ENCODE measurements around the gene CDADC1. TPM values are rescaled to one million over a fixed set of nuclear protein-coding genes. Genes with fewer than 3 reads are reported as not detected.

The CDADC1 gene
- total and polyA plus RNA-seq, 2 experiments from 2014 or later = 1.3 to 9.3 TPM

DNA sequence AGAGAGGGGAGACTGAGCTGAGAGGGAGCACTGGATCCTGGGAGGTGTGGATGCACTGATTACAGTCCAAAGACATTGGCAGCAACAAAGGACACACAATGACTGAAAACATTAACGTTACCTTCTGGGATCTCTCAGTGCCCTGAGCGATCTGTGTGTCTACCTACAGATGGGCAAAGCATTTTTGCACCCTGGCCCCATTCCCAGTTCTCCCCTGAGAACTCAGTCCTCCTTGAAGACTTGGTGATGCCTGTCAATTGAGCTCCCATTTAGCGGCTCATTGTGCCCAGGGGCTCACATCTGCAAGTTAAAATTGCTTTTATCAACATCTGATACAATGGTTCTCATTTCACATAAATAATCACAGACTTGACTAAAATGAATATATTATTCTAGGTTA, 62.5 kb downstream of the CDADC1 start:
- no peaks in the 10 kb centered on the region for H3K36me3 ChIP-seq (ENCODE audit: insufficient read depth)
- no peak overlapping the region for H3K27ac ChIP-seq (ENCODE audit: low read depth)
- no peak overlapping the region for H2AFZ ChIP-seq
- H3K4me1 Mint-ChIP-seq = peaks cover 11% of the 10 kb centered on the region
- DNase-seq (ENCODE audit: low spot score) (no peak), ATAC-seq (no peak)
- no peaks in the 10 kb centered on the region for H3K4me1 ChIP-seq (ENCODE audit: insufficient read depth)
- H4K20me1 ChIP-seq (replicated peaks; ENCODE audit: insufficient read depth) = no peaks in the 10 kb centered on the region
- H3K36me3 Mint-ChIP-seq (ENCODE audit: low read depth) = no peaks in the 10 kb centered on the region
- no peak overlapping the region for H3K4me2 ChIP-seq
- H3K4me3 Mint-ChIP-seq = no peak overlapping the region
- TF ChIP-seq, protein P1, sequence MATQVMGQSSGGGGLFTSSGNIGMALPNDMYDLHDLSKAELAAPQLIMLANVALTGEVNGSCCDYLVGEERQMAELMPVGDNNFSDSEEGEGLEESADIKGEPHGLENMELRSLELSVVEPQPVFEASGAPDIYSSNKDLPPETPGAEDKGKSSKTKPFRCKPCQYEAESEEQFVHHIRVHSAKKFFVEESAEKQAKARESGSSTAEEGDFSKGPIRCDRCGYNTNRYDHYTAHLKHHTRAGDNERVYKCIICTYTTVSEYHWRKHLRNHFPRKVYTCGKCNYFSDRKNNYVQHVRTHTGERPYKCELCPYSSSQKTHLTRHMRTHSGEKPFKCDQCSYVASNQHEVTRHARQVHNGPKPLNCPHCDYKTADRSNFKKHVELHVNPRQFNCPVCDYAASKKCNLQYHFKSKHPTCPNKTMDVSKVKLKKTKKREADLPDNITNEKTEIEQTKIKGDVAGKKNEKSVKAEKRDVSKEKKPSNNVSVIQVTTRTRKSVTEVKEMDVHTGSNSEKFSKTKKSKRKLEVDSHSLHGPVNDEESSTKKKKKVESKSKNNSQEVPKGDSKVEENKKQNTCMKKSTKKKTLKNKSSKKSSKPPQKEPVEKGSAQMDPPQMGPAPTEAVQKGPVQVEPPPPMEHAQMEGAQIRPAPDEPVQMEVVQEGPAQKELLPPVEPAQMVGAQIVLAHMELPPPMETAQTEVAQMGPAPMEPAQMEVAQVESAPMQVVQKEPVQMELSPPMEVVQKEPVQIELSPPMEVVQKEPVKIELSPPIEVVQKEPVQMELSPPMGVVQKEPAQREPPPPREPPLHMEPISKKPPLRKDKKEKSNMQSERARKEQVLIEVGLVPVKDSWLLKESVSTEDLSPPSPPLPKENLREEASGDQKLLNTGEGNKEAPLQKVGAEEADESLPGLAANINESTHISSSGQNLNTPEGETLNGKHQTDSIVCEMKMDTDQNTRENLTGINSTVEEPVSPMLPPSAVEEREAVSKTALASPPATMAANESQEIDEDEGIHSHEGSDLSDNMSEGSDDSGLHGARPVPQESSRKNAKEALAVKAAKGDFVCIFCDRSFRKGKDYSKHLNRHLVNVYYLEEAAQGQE (IDR thresholded peaks at IDR 0.05; ENCODE audit: unreplicated experiment) = no peak
- TF ChIP-seq, protein P2, sequence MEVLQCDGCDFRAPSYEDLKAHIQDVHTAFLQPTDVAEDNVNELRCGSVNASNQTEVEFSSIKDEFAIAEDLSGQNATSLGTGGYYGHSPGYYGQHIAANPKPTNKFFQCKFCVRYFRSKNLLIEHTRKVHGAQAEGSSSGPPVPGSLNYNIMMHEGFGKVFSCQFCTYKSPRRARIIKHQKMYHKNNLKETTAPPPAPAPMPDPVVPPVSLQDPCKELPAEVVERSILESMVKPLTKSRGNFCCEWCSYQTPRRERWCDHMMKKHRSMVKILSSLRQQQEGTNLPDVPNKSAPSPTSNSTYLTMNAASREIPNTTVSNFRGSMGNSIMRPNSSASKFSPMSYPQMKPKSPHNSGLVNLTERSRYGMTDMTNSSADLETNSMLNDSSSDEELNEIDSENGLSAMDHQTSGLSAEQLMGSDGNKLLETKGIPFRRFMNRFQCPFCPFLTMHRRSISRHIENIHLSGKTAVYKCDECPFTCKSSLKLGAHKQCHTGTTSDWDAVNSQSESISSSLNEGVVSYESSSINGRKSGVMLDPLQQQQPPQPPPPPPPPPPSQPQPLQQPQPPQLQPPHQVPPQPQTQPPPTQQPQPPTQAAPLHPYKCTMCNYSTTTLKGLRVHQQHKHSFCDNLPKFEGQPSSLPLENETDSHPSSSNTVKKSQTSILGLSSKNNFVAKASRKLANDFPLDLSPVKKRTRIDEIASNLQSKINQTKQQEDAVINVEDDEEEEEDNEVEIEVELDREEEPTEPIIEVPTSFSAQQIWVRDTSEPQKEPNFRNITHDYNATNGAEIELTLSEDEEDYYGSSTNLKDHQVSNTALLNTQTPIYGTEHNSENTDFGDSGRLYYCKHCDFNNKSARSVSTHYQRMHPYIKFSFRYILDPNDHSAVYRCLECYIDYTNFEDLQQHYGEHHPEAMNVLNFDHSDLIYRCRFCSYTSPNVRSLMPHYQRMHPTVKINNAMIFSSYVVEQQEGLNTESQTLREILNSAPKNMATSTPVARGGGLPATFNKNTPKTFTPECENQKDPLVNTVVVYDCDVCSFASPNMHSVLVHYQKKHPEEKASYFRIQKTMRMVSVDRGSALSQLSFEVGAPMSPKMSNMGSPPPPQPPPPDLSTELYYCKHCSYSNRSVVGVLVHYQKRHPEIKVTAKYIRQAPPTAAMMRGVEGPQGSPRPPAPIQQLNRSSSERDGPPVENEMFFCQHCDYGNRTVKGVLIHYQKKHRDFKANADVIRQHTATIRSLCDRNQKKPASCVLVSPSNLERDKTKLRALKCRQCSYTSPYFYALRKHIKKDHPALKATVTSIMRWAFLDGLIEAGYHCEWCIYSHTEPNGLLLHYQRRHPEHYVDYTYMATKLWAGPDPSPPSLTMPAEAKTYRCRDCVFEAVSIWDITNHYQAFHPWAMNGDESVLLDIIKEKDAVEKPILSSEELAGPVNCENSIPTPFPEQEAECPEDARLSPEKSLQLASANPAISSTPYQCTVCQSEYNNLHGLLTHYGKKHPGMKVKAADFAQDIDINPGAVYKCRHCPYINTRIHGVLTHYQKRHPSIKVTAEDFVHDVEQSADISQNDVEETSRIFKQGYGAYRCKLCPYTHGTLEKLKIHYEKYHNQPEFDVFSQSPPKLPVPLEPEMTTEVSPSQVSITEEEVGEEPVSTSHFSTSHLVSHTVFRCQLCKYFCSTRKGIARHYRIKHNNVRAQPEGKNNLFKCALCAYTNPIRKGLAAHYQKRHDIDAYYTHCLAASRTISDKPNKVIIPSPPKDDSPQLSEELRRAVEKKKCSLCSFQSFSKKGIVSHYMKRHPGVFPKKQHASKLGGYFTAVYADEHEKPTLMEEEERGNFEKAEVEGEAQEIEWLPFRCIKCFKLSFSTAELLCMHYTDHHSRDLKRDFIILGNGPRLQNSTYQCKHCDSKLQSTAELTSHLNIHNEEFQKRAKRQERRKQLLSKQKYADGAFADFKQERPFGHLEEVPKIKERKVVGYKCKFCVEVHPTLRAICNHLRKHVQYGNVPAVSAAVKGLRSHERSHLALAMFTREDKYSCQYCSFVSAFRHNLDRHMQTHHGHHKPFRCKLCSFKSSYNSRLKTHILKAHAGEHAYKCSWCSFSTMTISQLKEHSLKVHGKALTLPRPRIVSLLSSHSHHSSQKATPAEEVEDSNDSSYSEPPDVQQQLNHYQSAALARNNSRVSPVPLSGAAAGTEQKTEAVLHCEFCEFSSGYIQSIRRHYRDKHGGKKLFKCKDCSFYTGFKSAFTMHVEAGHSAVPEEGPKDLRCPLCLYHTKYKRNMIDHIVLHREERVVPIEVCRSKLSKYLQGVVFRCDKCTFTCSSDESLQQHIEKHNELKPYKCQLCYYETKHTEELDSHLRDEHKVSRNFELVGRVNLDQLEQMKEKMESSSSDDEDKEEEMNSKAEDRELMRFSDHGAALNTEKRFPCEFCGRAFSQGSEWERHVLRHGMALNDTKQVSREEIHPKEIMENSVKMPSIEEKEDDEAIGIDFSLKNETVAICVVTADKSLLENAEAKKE (CRISPR knock-in tag; IDR thresholded peaks at IDR 0.05) = no peak
- TF ChIP-seq NANOG (IDR thresholded peaks at IDR 0.05; ENCODE audit: borderline replicate concordance) (no peak), EZH2phosphoT487 (IDR thresholded peaks at IDR 0.05; ENCODE audit: unreplicated experiment) (no peak), STAT1 (IDR thresholded peaks at IDR 0.05; ENCODE audit: unreplicated experiment) (no peak), CREB1 (CRISPR knock-in tag; IDR thresholded peaks at IDR 0.05; ENCODE audit: low read depth) (no peak), EZH2 (IDR thresholded peaks at IDR 0.05; ENCODE audit: low read depth, unreplicated experiment) (no peak), ZNF114 (CRISPR knock-in tag; IDR thresholded peaks at IDR 0.05) (no peak), ZNF331 (CRISPR knock-in tag; IDR thresholded peaks at IDR 0.05; ENCODE audit: low read depth) (no peak)
- TF ChIP-seq, protein P3, sequence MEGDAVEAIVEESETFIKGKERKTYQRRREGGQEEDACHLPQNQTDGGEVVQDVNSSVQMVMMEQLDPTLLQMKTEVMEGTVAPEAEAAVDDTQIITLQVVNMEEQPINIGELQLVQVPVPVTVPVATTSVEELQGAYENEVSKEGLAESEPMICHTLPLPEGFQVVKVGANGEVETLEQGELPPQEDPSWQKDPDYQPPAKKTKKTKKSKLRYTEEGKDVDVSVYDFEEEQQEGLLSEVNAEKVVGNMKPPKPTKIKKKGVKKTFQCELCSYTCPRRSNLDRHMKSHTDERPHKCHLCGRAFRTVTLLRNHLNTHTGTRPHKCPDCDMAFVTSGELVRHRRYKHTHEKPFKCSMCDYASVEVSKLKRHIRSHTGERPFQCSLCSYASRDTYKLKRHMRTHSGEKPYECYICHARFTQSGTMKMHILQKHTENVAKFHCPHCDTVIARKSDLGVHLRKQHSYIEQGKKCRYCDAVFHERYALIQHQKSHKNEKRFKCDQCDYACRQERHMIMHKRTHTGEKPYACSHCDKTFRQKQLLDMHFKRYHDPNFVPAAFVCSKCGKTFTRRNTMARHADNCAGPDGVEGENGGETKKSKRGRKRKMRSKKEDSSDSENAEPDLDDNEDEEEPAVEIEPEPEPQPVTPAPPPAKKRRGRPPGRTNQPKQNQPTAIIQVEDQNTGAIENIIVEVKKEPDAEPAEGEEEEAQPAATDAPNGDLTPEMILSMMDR (conservative IDR thresholded peaks at IDR 0.05; ENCODE audit: low read depth in 2 of 2) = no peak
- H3F3A ChIP-seq (replicated peaks; ENCODE audit: low read depth) = no peaks in the 10 kb centered on the region
- H3K9me3 Mint-ChIP-seq = no peaks in the 10 kb centered on the region
- no peaks in the 10 kb centered on the region for H3K79me2 ChIP-seq (replicated peaks; ENCODE audit: insufficient read depth)
- no peaks in the 10 kb centered on the region for H3K9me2 ChIP-seq (ENCODE audit: insufficient read depth)
- no peak overlapping the region for H3K27ac Mint-ChIP-seq
- no peak overlapping the region for H3K4me3 ChIP-seq
- no peaks in the 10 kb centered on the region for H3K27me3 ChIP-seq (ENCODE audit: insufficient read depth)
- H3K27me3 Mint-ChIP-seq (ENCODE audit: insufficient read depth, low read depth, poor library complexity) = peaks cover 4% of the 10 kb centered on the region
